IPS-NIHi7 (cell line): ENCODE data around the gene ARHGAP27.
"Not testable (repeated sequence)": the region's sequence is repeated elsewhere in the genome, so short reads cannot be mapped to it uniquely, and the experiment has no call there.

ENCODE experiments used
- DNase-seq: peaks from one replicate; pipeline ENCODE4 v3.0.0; 2012; ENCODE audit warnings: mixed read lengths; ENCODE audit errors: extremely low spot score

The ARHGAP27 gene

GRCh38 chr17:45446872-45447625 lies 14.4 kb upstream of the ARHGAP27 start:
- DNase-seq, result not testable (repeated sequence)

- peak; percentile 4 for DNase-seq
Measured at GRCh38 chr17:45445901-45446743, 13.5 kb upstream of the ARHGAP27 start.

- DNase-seq, result not testable (repeated sequence)
Measured at GRCh38 chr17:45444856-45445820, 12.5 kb upstream of the ARHGAP27 start.

- DNase-seq, result not testable (repeated sequence)
Measured at GRCh38 chr17:45444301-45444700, 11.6 kb upstream of the ARHGAP27 start.

GRCh38 chr17:45443371-45444260 lies 10.9 kb upstream of the ARHGAP27 start:
- DNase-seq, result not testable (repeated sequence)

- DNase-seq, result no peak
Measured at GRCh38 chr17:45441526-45442310, 9.0 kb upstream of the ARHGAP27 start.

GRCh38 chr17:45440839-45441515 lies 8.3 kb upstream of the ARHGAP27 start:
- not testable (repeated sequence) for DNase-seq

- DNase-seq, result peak; percentile 73
Measured at GRCh38 chr17:45440161-45440778, 7.6 kb upstream of the ARHGAP27 start.

GRCh38 chr17:45438931-45439610 lies 6.4 kb upstream of the ARHGAP27 start:
- no peak for DNase-seq

- DNase-seq, result no peak
Measured at GRCh38 chr17:45437465-45438283, 5.0 kb upstream of the ARHGAP27 start.

GRCh38 chr17:45436625-45437464 lies 4.2 kb upstream of the ARHGAP27 start:
- no peak for DNase-seq

GRCh38 chr17:45436161-45436560 lies 3.5 kb upstream of the ARHGAP27 start:
- no peak for DNase-seq

- no peak for DNase-seq
Measured at GRCh38 chr17:45435481-45435880, 2.8 kb upstream of the ARHGAP27 start.

GRCh38 chr17:45433159-45433535 lies 477 bp upstream of the ARHGAP27 start:
- no peak for DNase-seq

- DNase-seq, result peak; percentile 89
Measured at GRCh38 chr17:45431531-45432404, 902 bp downstream of the ARHGAP27 start.
